GM18519 (cell line): ENCODE measurements around the gene SH3GL1.
"Not testable (repeated sequence)": the region's sequence is repeated elsewhere in the genome, so short reads cannot be mapped to it uniquely, and the experiment has no call there.

ENCODE experiments used
- ATAC-seq: cut with Tn5 transposase; IDR thresholded peaks from one replicate; pipeline ENCODE4 v1.9.1; 2021; ENCODE audit warnings: mild to moderate bottlenecking, moderate library complexity; ENCODE audit not compliant: unreplicated experiment, low FRiP score

The SH3GL1 gene

DNA sequence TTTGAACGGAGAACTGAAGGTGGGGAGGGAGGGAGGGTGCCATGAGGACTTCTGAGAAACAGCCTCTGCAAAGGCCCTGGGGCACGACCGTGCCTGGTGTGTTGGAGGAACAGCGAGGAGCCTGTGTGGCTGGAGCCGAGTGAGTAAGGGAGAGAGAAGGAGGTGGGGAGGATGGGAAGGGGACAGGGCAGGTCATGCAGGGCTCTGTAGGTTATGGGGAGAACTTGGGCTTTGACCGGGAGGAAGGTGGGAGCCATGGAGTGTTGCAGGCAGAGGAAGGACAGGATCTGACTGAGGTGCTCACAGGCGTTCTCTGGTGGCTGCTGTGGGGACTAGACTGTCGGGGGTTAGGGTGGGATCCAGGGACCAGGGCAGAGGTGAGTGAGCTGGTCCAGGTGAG, 50.2 kb downstream of the SH3GL1 start:
- ATAC-seq = no peak

DNA sequence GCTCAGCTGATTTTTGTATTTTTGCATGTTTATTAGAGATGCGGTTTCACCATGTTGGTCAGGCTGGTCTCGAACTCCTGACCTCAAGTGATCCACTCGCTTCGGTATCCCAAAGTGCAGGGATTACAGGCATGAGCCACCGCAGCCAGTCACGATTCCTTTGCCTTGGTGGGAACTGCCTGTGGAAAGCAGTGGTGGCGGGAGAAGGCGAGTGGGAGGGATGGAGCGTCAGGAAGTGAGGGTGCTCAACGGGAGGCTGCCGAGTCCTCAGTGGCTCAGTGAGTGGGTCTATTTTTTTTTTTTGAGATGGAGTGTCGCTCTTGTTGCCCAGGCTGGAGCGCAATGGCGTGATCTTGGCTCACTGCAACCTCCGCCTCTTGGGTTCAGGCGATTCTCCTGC, 51.1 kb downstream of the SH3GL1 start:
- not testable (repeated sequence) for ATAC-seq

DNA sequence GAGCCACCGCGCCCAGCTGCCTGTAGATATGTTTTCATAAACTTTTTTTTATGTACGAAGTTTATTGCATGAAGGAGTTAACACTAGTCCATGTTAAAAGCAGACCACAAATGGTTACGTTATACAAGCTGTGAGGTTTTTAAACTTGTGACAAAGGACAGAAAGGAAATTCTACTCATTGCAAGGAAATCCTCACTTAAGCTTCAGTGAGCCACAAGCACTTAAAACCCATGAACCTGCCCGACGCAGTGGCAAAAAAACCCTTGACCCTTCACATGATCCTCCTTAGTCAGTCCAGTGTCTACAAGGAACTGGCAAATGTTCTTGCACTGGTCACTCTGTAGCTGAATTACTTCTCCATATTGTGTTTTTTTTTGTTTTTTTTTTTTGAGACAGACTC, 52.8 kb downstream of the SH3GL1 start:
- no peak for ATAC-seq

DNA sequence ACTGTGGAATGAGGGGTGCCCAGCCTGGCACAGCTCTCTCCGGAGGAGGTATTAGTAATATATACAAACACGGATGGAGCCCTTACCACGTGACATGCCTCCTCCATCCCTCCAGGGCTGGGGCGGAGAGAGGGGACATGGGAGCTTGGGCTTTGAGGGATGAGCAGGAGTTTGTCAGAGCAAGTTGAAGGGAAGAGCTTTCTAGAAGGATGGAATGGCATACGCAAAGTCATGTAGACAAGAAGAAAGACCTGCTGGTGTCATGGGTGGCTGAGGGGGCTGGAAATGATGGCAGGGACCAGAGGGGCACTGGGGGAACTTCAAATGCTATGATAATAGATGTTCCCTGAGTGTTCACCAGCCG, 54.3 kb downstream of the SH3GL1 start:
- ATAC-seq = no peak

DNA sequence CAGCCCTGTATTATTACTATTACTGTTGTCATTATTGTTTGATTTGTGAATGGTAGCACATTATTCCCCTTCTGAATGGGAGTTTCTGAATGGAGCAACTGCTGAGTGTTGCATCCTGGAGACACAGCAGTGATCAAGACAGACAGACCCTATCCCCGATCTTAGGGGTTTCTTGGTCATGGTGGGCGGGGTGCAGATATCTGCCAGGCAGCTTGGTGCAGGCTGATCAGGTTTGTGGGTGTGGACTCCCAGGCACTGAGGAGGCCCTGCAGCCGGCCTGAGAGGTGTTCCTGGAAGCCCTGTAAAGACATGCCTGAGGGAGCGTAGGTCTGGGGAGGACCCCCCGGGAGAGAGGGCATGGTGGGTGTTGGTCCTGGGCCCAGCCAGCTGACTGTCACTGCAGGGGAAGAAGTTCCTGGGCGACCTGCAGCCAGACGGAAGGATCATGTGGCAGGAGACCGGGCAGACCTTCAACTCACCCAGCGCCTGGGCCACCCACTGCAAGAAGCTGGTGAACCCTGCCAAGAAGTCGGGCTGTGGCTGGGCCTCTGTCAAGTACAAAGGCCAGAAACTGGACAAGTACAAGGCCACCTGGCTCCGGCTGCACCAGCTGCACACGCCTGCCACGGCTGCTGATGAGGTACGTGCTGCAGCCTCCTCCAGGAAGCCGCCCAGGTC, 54.9 kb downstream of the SH3GL1 start:
- no peak for ATAC-seq

DNA sequence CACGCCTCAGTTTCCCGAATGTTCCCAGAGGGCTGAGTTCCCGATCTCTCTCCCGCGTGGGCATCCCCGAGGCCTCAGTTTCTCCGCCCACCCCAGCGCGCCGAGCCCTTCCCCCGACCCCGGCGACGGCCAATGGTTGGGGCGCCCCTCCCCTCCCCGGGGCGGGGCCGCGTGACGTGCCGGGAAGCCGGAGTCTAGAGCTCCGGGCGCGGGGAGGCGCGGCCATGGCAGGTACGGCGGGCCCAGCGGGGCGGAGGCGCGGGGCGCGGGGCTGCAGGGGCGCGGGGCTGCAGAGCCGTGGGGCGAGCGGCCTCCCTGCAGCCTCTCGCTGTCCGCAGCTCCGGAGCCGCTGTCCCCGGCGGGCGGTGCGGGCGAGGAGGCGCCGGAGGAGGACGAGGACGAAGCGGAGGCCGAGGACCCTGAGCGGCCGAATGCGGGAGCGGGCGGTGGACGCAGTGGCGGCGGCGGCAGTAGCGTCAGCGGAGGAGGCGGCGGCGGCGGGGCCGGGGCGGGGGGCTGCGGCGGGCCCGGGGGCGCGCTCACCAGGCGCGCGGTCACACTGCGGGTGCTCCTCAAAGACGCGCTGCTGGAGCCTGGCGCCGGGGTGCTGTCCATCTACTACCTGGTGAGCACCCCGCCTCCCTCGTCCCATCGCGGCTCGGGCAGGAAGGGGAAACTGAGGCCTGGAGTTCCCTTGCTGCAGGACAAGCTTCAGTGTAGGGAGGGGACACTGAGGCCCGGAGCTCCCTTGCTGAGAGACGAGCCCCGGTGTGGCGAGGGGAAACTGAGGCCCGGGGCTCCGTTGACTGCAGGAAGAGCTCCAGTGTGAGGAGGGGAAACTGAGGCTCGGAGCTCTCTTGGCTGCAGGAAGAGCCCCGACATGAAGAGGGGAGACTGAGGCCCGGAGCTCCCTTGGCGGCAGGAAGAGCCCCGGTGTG, 56.7 kb downstream of the SH3GL1 start, which contains the start of gene MPND:
Gene MPND, plus strand, starts transcription at position 193 of the 938 bp plus-strand sequence. Its CDS starts 32 bp downstream, at position 225.
- ATAC-seq = peak; percentile 33

DNA sequence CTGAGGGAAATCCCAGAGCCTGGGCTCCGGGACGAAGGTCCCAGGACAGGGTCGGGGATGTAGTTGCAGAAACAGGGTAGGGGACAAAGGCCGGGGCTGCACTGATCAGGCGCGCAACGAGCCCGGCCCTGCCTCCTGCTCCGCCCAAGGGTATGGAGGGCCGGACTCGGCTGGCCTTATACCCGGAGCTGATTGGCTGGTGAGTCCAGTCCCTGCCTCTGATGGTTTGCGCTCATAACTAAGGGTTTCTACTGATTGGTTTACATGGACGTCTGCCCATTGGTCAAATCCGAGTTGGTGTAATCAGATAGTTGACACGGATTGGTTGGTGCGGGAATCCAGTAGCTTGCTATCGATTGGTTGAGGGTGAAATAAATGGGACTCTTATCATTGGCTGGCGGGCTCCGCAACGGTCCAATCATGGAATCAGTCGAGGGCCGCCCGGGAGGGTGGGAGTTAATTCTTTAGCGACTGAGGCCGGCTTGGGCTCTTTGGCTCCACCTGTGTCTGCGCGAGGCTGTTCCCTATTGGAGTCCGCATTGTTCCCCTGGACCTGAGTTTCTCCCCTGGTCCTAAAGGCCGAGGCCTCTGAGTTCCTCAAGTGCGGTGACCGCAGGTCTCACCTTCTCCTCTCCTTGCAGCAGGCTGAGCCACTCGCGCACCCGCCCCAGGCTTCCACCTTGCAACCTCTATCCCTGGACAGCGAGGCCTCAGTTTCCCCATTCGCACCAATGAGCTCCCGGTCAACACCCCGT, 57.6 kb downstream of the SH3GL1 start:
- ATAC-seq = peak; percentile 79

DNA sequence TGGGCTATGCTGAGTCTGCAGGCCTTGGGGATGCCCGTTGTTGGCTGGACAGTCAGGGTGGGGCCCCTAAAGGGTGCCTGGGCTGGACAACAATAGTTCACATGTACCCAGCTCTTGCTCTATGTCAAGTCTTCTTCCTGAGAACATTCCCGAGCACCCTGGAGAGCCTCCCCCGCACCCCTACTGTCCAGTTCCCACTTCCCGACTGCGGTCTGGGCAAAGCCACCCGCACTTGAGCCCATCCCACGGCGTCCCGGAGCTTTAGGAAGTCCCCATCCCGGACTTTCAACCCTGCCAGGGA, 58.1 kb downstream of the SH3GL1 start:
- no peak for ATAC-seq

DNA sequence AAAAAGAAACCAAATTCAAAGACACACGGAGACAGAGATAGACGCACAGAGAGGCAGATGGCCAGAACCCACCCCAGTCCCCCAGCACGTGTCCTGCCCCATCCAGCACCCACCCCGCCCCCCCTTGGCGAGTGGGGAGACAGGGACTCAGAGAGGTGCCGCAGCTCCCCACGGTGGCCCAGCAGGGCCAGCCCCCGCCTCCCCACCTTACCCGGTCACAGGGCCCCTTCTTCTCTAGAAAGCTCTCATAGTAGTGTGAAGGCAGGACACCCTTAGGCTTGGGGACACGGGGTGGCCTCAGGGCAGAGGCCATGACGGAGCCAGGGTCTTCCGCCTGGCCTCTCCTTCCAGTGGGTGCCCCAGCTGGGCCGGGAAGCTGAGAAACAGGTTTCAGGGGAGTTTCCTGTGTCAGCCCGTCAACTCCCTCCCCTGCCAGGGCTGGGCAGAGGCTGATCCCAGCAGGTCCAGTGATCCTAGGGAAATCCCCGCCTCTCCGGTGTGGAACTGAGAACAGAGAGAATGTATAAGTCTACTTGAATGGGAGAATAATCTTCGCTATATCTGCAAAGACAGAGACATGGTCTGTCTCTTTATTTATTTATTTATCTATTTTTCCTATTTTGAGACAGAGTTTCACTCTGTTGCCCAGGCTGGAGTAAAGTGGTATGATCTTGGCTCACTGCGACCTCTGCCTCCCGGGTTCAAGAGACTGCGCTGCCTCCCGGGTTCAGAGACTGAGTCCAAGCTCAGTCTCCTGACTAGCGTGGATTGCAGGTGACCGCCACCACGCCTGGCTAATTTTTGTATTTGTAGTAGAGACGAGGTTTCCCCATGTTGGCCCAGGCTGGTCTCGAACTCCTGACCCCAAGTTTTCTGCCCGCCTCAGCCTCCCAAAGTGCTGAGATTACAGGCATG, 61.6 kb downstream of the SH3GL1 start, which contains the start of gene STAP2:
Gene STAP2, minus strand, starts transcription at position 387 of the 915 bp plus-strand sequence. Its CDS starts 74 bp downstream, at position 313.
- ATAC-seq = no peak

DNA sequence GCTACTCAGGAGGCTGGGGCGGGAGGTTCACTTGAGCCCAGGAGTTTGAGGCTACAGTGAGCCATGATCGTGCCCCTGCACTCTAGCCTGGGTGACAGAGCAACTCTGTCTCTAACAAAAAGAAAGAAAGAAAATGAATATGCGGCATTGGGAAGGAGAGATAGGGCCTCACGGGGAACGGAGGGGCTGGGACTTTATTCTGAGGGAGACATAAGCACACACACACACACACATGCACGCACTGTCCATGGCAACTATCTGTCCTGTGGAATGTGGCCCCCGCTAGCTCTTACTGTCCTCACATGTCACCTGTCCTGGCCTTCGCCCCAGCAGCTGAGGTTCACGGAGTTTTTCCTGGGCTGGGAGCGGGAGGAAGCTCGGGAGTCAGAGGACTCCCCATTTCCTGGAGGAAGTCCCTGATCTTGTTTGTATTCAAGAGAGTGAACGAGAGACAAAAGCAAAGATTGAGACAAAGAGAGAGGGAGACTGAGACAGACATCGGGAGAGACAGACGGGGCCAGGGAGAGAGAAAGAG, 62.4 kb downstream of the SH3GL1 start:
- ATAC-seq = no peak

DNA sequence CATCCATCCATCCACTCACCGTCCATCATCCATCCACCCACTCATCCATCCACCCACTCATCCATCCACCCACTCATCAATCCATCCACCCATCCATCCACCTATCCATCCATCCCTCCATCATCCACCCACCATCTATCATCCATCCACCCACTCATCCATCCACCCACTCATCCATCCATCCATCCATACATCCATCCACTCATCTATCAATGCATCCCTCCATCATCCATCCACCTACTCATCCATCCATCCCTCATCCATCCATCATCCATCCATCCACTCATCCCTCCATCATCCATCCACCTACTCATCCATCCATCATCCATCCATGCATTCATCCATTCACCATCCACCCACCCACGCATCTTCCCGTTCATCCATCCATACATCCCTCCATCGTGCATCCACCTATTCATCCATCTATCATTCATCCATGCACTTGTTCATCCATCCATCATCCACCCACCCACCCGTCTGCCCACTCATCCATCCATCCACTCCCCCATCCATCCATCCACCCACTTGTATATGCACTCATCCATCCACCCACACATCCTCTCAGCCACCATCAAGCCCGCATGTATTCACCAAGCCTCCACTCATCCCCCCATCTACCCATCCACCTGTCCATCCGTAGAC, 65.3 kb downstream of the SH3GL1 start:
- ATAC-seq = no peak

DNA sequence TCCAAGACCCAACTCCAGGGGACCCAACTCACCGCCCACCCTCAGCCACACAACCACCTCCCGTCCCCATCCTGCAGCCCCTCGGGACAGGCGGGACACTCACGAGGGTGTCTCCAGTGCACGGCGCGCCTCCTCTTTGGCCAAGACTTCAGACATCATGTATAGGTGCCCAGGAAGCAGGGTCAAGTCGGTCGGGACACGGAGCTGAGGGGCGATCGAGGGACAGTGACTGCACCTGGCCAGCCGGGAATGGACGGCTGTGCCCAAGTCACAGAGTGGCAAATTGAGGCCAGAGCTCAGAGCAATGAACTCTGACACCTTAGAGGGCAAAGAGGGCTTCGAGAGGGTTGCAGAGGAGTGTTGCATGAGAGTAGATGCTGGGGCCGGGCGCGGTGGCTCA, 70.5 kb downstream of the SH3GL1 start:
- no peak for ATAC-seq

DNA sequence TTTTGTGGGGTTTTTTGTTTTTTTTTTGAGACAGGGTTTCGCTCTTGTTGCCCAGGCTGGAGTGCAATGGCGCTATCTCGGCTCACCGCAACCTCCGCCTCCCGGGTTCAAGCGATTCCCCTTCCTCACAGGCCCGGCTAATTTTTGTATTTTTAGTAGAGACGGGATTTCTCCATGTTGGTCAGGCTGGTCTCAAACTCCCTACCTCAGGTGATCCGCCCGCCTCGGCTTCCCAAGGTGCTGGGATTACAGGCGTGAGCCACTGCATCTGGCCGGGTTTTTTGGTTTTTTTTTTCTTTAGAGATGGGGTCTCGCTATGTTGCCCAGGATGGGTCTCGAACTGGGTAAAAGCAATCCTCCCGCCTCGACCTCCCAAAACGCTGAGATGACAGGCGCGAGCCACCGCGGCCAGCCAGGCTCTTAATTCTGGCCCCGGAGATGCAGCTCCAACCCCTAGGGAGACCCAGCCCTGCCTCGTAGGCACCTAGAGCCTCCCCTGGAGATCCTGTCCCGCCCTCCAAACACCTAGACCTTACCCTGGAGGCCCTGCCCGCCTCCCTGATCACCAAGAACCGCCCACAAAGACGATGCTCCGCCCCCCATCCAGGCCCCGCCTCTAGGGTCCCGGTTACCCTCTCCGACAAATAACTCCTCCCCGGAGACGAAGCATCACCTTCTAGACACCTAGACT, 71.2 kb downstream of the SH3GL1 start:
- not testable (repeated sequence) for ATAC-seq

DNA sequence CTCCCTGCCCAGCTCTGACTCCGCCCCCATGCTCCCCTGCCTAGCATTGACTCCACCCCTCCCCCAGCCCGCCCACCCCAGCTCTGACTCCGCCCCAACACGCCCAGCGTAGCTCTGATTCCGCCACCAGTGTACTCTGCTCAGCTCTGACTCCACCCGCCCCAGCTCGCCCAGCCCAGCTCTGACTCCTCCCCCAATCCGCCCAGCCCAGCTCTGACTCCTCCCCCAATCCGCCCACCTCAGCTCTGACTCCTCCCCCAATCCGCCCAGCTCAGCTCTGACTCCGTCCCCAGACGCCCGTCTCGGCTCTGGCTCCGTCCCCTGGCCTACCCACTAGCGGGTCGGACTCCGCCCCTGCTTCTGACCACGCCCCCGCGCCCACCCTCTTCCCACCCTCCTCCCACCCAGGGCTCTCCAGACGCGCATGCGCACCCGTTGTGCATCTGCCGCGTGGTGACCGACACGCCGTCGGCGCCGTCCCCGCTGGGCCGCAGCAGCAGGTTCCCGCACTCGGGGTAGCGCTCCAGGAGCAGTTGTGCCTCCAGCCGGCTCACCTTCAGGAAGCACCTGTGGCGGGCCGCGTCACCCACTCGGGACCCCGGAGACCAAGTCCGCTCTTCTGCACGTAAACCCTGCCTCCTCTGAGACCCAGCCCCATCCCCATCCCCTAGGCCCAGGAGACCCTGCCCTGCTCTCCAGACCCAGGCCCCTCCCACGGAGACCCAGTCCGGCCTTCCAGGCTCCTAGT, 71.9 kb downstream of the SH3GL1 start:
- peak; percentile 63 for ATAC-seq

DNA sequence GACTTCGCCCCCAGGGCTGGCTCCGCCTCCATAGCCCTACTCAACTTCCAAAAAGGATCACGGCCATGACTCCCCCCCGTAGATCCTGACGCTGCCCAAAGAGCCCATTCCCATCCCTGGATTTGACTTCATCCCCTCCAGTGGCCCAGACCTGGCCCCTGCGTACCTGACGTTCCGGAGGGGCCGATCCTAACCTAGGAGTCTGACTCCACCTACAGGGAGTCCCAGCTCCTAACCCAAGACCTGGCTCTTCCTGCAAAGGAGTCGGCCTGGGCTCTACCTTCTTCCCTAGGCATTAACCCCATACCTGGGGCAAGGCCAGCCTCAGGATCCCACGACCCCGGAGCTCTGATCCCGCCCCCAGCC, 72.5 kb downstream of the SH3GL1 start:
- no peak for ATAC-seq

DNA sequence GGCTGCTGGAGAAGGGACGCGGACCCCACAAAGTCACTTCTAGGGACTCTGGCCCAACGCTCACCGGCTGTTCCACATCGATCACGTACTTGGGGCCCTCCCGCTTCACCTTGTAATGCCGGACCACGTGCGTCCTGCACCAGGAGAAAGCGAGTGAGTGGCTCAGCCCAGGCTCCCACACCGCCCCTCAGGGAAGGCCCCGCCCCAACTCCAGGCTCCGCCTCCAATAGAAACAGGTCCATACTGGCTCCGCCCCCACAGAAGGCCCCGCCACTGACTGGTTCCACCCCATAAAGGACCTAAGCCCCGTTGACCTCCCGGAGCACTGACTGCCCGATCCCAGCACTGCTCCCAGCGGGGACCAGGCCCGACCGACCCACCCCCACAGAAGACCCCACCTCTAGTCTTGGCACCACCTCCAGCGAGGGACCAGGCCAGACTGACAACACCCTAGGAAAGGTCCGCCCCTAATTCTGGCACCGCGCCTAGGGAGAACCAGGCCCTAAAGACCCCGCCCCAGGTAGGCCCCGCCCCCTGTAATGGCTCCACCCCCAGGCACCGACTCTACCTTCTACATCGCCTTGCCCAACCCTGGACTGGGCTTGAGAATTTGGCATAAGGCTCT, 73.0 kb downstream of the SH3GL1 start:
- no peak for ATAC-seq

DNA sequence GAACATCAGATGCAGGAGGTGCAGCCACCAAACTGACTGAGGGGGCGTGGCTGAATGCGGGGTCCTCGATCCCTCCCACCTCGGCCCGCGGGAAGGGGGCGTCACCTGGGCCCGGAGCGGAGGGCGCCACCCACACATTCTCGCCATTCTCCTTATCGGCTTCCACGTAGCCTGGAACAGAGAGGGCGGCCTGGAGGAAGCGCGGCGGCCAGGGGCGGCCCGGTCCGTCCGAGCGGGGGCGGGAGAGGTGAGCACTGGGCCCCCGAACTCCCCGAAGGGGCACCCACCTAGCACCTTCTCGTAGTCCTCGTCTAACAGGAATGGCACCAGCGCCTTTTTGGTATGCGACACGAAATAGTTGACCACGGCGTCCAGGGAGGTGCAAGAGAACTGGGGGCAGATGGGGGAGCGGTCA, 73.5 kb downstream of the SH3GL1 start:
- no peak for ATAC-seq
